GM15510 (cell line): ENCODE data around the gene DHRS7.

Experiments
- POLR2A ChIP-seq: IDR thresholded peaks from 3 replicates; pipeline ENCODE4 v1.6.1; 2011; ENCODE audit warnings: borderline replicate concordance; ENCODE audit not compliant: insufficient read length; ENCODE audit errors: extremely low read depth

The DHRS7 gene

GRCh38 chr14:60107477-60107876 lies 57.7 kb downstream of the DHRS7 start:
- no peak for TF ChIP-seq POLR2A

GRCh38 chr14:60106339-60106738 lies 58.9 kb downstream of the DHRS7 start:
- no peak for TF ChIP-seq POLR2A

- no peak for TF ChIP-seq POLR2A
Observed at GRCh38 chr14:60102389-60102788, 62.8 kb downstream of the DHRS7 start.

GRCh38 chr14:60101786-60102185 lies 63.4 kb downstream of the DHRS7 start:
- no peak for TF ChIP-seq POLR2A

- TF ChIP-seq POLR2A: no peak
Observed at GRCh38 chr14:60097974-60098373, 67.2 kb downstream of the DHRS7 start.

- no peak for TF ChIP-seq POLR2A
Observed at GRCh38 chr14:60095781-60096450, 69.3 kb downstream of the DHRS7 start.

GRCh38 chr14:60095231-60095630 lies 70.0 kb downstream of the DHRS7 start:
- TF ChIP-seq POLR2A: no peak

- TF ChIP-seq POLR2A: no peak
Observed at GRCh38 chr14:60094306-60094897, 70.8 kb downstream of the DHRS7 start.
